Suprapubic skin (tissue), 4 donors: ENCODE measurements around the gene AP3B1. TPM values are rescaled to one million over a fixed set of nuclear protein-coding genes. Genes with fewer than 3 reads are reported as not detected.

Experiments used
- DNase-seq, 2 donors: peaks; one replicate each; pipeline ENCODE4 v3.0.0-alpha.2; 2019; ENCODE audit warnings: low spot score in 2 of 2
- H3K27ac ChIP-seq: fragments of 200-600 bp; sonication (generic); one replicate; pipeline ENCODE4 v1.5.1; 2019
- H3K27me3 ChIP-seq: fragments of 200-600 bp; sonication (generic); one replicate; pipeline ENCODE4 v1.5.1; 2019
- H3K36me3 ChIP-seq: fragments of 200-600 bp; sonication (generic); one replicate; pipeline ENCODE4 v1.5.1; 2019
- H3K4me1 ChIP-seq: fragments of 200-600 bp; sonication (generic); one replicate; pipeline ENCODE4 v1.5.1; 2019
- H3K4me3 ChIP-seq: fragments of 200-600 bp; sonication (generic); one replicate; pipeline ENCODE4 v1.5.1; 2019; ENCODE audit warnings: mild to moderate bottlenecking
- H3K9me3 ChIP-seq: fragments of 200-600 bp; sonication (generic); one replicate; pipeline ENCODE4 v1.5.1; 2019
- EP300 ChIP-seq: sonication (generic); formaldehyde crosslinking; IDR thresholded peaks from one replicate; pipeline ENCODE4 v1.6.1; 2017; ENCODE audit warnings: antibody characterized with exemption
- POLR2A ChIP-seq, 2 donors: fragments of 450-650 bp; IDR thresholded peaks; one replicate each; pipeline ENCODE4 v1.6.1; 2017; ENCODE audit warnings: antibody characterized with exemption in 2 of 2, mild to moderate bottlenecking in 2 of 2, moderate library complexity in 2 of 2
- POLR2AphosphoS5 ChIP-seq, 3 donors: sonication (generic); formaldehyde crosslinking; IDR thresholded peaks; one replicate each; pipeline ENCODE4 v1.6.1; 2017; ENCODE audit warnings: antibody characterized with exemption in 3 of 3
- WGBS: methylation state at CpG from one replicate; pipeline ENCODE4 v1.1.5; 2018; 5-methylcytosine and 5-hydroxymethylcytosine counted together
- total RNA-seq, 4 donors: library from RNA; depleted of rRNA; stranded (reverse); fragments of >200 nt; gene quantifications; one replicate each; pipeline ENCODE4 v1.1.0, GENCODE V29; 2016
- TF ChIP-seq, protein P1 (sequence below), 2 donors: fragments of 200-600 bp in 1 of 2; fragments of 450-650 bp in 1 of 2; sonication (generic) in 1 of 2; IDR thresholded peaks; one replicate each; pipeline ENCODE4 v1.5.1; 2016 to 2019; ENCODE audit warnings: antibody characterized with exemption in 2 of 2, mild to moderate bottlenecking in 1 of 2, moderate library complexity in 1 of 2

AP3B1 gene
- total RNA-seq, 4 donors from 2014 or later: 32.2 to 44.0 (median 33.1) TPM

- Histone ChIP-seq H3K4me1 (no peaks in the 10 kb centered on the region), H3K4me3 (no peak overlapping the region), H3K9me3 (no peaks in the 10 kb centered on the region), H3K27ac (no peak overlapping the region), H3K36me3 (no peaks in the 10 kb centered on the region), H3K27me3 (no peaks in the 10 kb centered on the region)
- WGBS: 41% methylated on average over 3 of the region's 3 CpGs
- no peak for DNase-seq
- no peak for TF ChIP-seq POLR2A (IDR thresholded peaks at IDR 0.05)
- TF ChIP-seq, protein P1, sequence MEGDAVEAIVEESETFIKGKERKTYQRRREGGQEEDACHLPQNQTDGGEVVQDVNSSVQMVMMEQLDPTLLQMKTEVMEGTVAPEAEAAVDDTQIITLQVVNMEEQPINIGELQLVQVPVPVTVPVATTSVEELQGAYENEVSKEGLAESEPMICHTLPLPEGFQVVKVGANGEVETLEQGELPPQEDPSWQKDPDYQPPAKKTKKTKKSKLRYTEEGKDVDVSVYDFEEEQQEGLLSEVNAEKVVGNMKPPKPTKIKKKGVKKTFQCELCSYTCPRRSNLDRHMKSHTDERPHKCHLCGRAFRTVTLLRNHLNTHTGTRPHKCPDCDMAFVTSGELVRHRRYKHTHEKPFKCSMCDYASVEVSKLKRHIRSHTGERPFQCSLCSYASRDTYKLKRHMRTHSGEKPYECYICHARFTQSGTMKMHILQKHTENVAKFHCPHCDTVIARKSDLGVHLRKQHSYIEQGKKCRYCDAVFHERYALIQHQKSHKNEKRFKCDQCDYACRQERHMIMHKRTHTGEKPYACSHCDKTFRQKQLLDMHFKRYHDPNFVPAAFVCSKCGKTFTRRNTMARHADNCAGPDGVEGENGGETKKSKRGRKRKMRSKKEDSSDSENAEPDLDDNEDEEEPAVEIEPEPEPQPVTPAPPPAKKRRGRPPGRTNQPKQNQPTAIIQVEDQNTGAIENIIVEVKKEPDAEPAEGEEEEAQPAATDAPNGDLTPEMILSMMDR (IDR thresholded peaks at IDR 0.05): no peak
- no peak for TF ChIP-seq POLR2AphosphoS5 (IDR thresholded peaks at IDR 0.05)
- TF ChIP-seq EP300: no peak
Observed at GRCh38 chr5:78334811-78335210, 40.3 kb upstream of the AP3B1 start.

DNA sequence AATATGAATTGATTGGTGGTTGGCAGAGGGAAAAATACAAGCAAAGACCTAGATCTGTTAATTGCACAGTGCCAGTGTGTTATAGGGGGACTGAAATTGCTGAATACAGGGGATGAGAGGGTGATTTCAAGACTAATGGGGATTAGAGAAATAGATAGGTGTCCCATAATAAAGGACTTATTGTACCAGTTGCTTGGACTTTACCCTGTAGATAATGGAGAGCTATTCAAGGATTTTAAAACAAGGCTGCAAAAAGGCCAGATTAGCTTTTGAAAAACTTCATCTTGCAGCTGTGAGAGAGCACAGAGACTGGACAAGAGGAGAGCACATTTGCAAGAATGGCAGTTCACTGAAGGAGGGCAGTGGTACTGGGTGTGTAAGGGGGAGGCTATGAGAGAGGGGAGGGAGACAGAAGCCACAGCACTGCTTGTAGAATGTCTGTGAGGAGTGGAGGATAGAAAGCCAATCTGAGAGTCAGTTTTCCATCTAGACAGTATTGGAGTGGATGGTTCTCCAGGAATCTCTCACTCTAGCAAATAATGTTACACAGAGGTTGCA lies 37.1 kb upstream of the AP3B1 start:
- no peak overlapping the region for H3K4me3 ChIP-seq
- no peak overlapping the region for H3K27ac ChIP-seq
- TF ChIP-seq EP300 (no peak), POLR2A (IDR thresholded peaks at IDR 0.05) (no peak), POLR2AphosphoS5 (IDR thresholded peaks at IDR 0.05) (no peak)
- TF ChIP-seq, protein P1 (IDR thresholded peaks at IDR 0.05): no peak
- no peak for DNase-seq
- no peaks in the 10 kb centered on the region for H3K9me3 ChIP-seq
- H3K27me3 ChIP-seq: no peaks in the 10 kb centered on the region
- peaks cover 7% of the 10 kb centered on the region for H3K4me1 ChIP-seq
- no peaks in the 10 kb centered on the region for H3K36me3 ChIP-seq

DNA sequence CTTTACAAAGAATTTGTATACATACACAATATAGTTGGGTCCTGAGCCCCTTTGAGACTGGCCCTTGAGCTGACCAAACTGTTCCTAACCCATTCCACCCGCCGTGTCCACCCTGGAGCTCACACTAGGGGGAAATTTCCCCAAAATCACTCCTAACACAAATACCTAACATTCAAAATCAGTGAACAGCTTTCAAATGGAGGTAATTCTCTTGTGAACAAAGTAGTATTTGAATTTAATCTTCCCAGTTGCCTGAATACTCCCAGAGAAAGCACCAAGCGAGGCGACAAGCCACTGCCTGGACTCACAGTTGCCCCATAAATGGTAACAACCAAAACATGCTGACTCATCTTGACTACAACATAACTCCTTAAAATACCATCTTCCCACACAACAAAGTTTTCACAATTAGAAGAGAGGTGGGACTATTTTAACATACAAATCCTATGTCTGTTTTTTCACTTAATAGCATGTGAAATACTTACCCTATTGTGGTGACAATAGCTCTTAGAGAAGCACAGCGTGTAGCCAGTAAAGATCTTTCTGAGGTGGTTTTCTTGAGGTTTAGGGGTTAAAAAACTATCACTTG lies 34.2 kb upstream of the AP3B1 start:
- Histone ChIP-seq H3K4me1 (peaks cover 7% of the 10 kb centered on the region), H3K36me3 (no peaks in the 10 kb centered on the region), H3K27ac (no peak overlapping the region), H3K27me3 (no peaks in the 10 kb centered on the region), H3K4me3 (no peak overlapping the region), H3K9me3 (no peaks in the 10 kb centered on the region)
- DNase-seq: no peak
- WGBS: 86% methylated on average over 5 of the region's 5 CpGs
- TF ChIP-seq POLR2A (IDR thresholded peaks at IDR 0.05): no peak
- TF ChIP-seq POLR2AphosphoS5 (IDR thresholded peaks at IDR 0.05): no peak
- TF ChIP-seq, protein P1 (IDR thresholded peaks at IDR 0.05): no peak
- TF ChIP-seq EP300: no peak

- 68% methylated on average over 6 of the region's 6 CpGs for WGBS
- Histone ChIP-seq H3K4me3 (no peak overlapping the region), H3K27ac (no peak overlapping the region), H3K27me3 (no peaks in the 10 kb centered on the region), H3K36me3 (no peaks in the 10 kb centered on the region), H3K4me1 (peaks cover 7% of the 10 kb centered on the region), H3K9me3 (no peaks in the 10 kb centered on the region)
- TF ChIP-seq, protein P1 (IDR thresholded peaks at IDR 0.05): no peak
- no peak for TF ChIP-seq EP300
- DNase-seq: no peak
Observed at GRCh38 chr5:78327761-78328510, 33.4 kb upstream of the AP3B1 start.

GRCh38 chr5:78326930-78327329 lies 32.4 kb upstream of the AP3B1 start:
- Histone ChIP-seq H3K36me3 (no peaks in the 10 kb centered on the region), H3K4me3 (no peak overlapping the region), H3K4me1 (peaks cover 7% of the 10 kb centered on the region), H3K27ac (no peak overlapping the region), H3K9me3 (no peaks in the 10 kb centered on the region), H3K27me3 (no peaks in the 10 kb centered on the region)
- no peak for TF ChIP-seq POLR2AphosphoS5 (IDR thresholded peaks at IDR 0.05)
- no peak for TF ChIP-seq EP300
- TF ChIP-seq POLR2A (IDR thresholded peaks at IDR 0.05): no peak
- TF ChIP-seq, protein P1 (IDR thresholded peaks at IDR 0.05): no peak
- DNase-seq: no peak
- 96% methylated on average over 3 of the region's 3 CpGs for WGBS
